Measurements from ENCODE around the gene SEMA4A.

The SEMA4A gene

GRCh38 chr1:156135930-156136871 is 17.2 kb upstream of the SEMA4A start:
- no peak for DNase-seq (ENCODE audit: low spot score)

- DNase-seq (ENCODE audit: low spot score): no peak
Observed at GRCh38 chr1:156136970-156137483, 16.4 kb upstream of the SEMA4A start.

- no peak for DNase-seq (ENCODE audit: low spot score)
Observed at GRCh38 chr1:156138458-156138867, 14.9 kb upstream of the SEMA4A start.

- DNase-seq (ENCODE audit: low spot score): peak; percentile 48
Observed at GRCh38 chr1:156140879-156141707, 12.3 kb upstream of the SEMA4A start.

GRCh38 chr1:156143765-156144489 is 9.5 kb upstream of the SEMA4A start:
- DNase-seq (ENCODE audit: low spot score): no peak

- DNase-seq (ENCODE audit: low spot score): no peak
Observed at GRCh38 chr1:156144742-156145141, 8.6 kb upstream of the SEMA4A start.

- no peak for DNase-seq (ENCODE audit: low spot score)
Observed at GRCh38 chr1:156145650-156146019, 7.8 kb upstream of the SEMA4A start.

- DNase-seq (ENCODE audit: low spot score): peak; percentile 93
Observed at GRCh38 chr1:156146020-156146768, 7.2 kb upstream of the SEMA4A start.

GRCh38 chr1:156146769-156147405 is 6.5 kb upstream of the SEMA4A start:
- peak; percentile 80 for DNase-seq (ENCODE audit: low spot score)

GRCh38 chr1:156148216-156148615 is 5.2 kb upstream of the SEMA4A start:
- no peak for DNase-seq (ENCODE audit: low spot score)

- no peak for DNase-seq (ENCODE audit: low spot score)
Observed at GRCh38 chr1:156149374-156150332, 3.7 kb upstream of the SEMA4A start.

- DNase-seq (ENCODE audit: low spot score): no peak
Observed at GRCh38 chr1:156150333-156151011, 2.9 kb upstream of the SEMA4A start.

- DNase-seq (ENCODE audit: low spot score): peak; percentile 50
Observed at GRCh38 chr1:156151093-156151688, 2.2 kb upstream of the SEMA4A start.

GRCh38 chr1:156152628-156153027 is 757 bp upstream of the SEMA4A start:
- no peak for DNase-seq (ENCODE audit: low spot score)

- peak; percentile 58 for DNase-seq (ENCODE audit: low spot score)
Observed at GRCh38 chr1:156154317-156154749, 948 bp downstream of the SEMA4A start.

- DNase-seq (ENCODE audit: low spot score): no peak
Observed at GRCh38 chr1:156155756-156156510, 2.5 kb downstream of the SEMA4A start.

GRCh38 chr1:156157506-156157905 is 4.1 kb downstream of the SEMA4A start:
- no peak for DNase-seq (ENCODE audit: low spot score)

GRCh38 chr1:156157966-156158365 is 4.6 kb downstream of the SEMA4A start:
- DNase-seq (ENCODE audit: low spot score): no peak
